ENCODE measurements around the gene AATK. TPM values are rescaled to one million over a fixed set of nuclear protein-coding genes. Genes with fewer than 3 reads are reported as not detected.

Gene AATK
- total RNA-seq, 2 donors from 2014 or later = 3.3 to 4.3 TPM

DNA sequence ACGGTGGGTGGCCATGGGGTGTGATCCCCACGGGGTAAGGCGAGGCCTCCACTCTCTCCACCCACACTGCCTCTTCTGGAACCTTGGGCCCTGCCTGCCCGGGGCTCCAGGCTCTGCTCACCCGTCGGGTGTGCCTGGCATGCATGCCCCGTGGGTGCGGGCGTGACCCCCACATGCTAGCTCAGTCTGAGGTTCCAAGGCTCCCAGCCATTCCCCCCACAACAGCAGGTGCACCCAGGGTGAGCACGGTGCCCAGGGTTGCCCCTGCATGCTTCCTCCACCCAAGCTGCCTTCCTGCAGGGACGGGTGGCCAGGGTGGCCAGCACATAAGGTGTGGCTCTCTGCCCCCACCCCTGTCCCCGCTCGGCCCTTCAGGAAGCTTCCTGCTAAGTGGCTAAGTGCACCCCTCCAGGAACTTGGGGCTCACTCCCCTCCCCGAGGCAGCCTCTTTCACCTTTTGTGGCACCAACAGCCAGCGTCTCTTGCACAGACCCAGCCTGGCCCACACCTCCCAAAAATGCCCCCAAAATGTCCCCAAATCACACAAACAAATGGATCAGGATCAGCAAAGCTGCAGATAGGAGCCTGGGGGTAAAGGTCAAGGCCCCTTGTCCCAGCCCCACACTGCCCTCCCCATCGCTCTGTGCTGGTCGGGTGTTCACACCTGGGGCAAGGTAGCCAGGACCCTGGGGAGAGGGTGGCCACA, 22.2 kb downstream of the AATK start:
- no peaks in the 10 kb centered on the region for H3K27me3 ChIP-seq (ENCODE audit: control insufficient read depth, insufficient read depth, low read length, poor library complexity, severe bottlenecking)

GRCh38 chr17:81143200-81143527, 22.9 kb downstream of the AATK start:
- H3K36me3 ChIP-seq (ENCODE audit: control insufficient read depth, insufficient read depth, low read length) = no peaks in the 10 kb centered on the region
- Mint-ChIP-seq H3K4me1 (no peaks in the 10 kb centered on the region), H3K27ac (no peak overlapping the region), H3K9me3 (peaks cover 6% of the 10 kb centered on the region), H3K27me3 (ENCODE audit: insufficient read depth) (no peaks in the 10 kb centered on the region), H3K36me3 (ENCODE audit: low read depth) (no peaks in the 10 kb centered on the region), H3K4me3 (no peak overlapping the region)
- no peak overlapping the region for H3K27ac ChIP-seq (ENCODE audit: low read depth, low read length)
- H3K9ac ChIP-seq (ENCODE audit: extremely low read depth, low read length, poor library complexity, severe bottlenecking) = no peak overlapping the region
- H3K27me3 ChIP-seq (ENCODE audit: control insufficient read depth, insufficient read depth, low read length, poor library complexity, severe bottlenecking) = no peaks in the 10 kb centered on the region
- no peak overlapping the region for H3K4me3 ChIP-seq (ENCODE audit: low read length)
- no peaks in the 10 kb centered on the region for H3K4me1 ChIP-seq (ENCODE audit: control insufficient read depth, insufficient read depth, low read length)
- DNase-seq = no peak
- H3K9me3 ChIP-seq (ENCODE audit: control insufficient read depth, low read length) = no peaks in the 10 kb centered on the region
- 89 to 95% methylated on average over 3 to 8 of the region's 11 CpGs for WGBS, 2 experiments (ENCODE audit: insufficient coverage in 1 of 2, insufficient read length in 1 of 2)
- no peak for TF ChIP-seq CTCF (conservative IDR thresholded peaks at IDR 0.05)

More for the DNA sequence above, 22.2 kb downstream of the AATK start:
- 86 to 92% methylated on average over 4 to 17 of the region's 17 CpGs for WGBS, 2 experiments (ENCODE audit: insufficient coverage in 1 of 2, insufficient read length in 1 of 2)
- Mint-ChIP-seq H3K9me3 (peaks cover 1% of the 10 kb centered on the region), H3K27me3 (ENCODE audit: insufficient read depth) (no peaks in the 10 kb centered on the region), H3K4me1 (no peaks in the 10 kb centered on the region), H3K27ac (no peak overlapping the region), H3K36me3 (ENCODE audit: low read depth) (no peaks in the 10 kb centered on the region), H3K4me3 (no peak overlapping the region)
- no peaks in the 10 kb centered on the region for H3K9me3 ChIP-seq (ENCODE audit: control insufficient read depth, low read length)
- H3K4me1 ChIP-seq (ENCODE audit: control insufficient read depth, insufficient read depth, low read length) = no peaks in the 10 kb centered on the region
- H3K9ac ChIP-seq (ENCODE audit: extremely low read depth, low read length, poor library complexity, severe bottlenecking) = no peak overlapping the region
- H3K36me3 ChIP-seq (ENCODE audit: control insufficient read depth, insufficient read depth, low read length) = no peaks in the 10 kb centered on the region
- no peak overlapping the region for H3K27ac ChIP-seq (ENCODE audit: low read depth, low read length)
- no peak overlapping the region for H3K4me3 ChIP-seq (ENCODE audit: low read length)
- DNase-seq = no peak
- TF ChIP-seq CTCF (conservative IDR thresholded peaks at IDR 0.05) = no peak

DNA sequence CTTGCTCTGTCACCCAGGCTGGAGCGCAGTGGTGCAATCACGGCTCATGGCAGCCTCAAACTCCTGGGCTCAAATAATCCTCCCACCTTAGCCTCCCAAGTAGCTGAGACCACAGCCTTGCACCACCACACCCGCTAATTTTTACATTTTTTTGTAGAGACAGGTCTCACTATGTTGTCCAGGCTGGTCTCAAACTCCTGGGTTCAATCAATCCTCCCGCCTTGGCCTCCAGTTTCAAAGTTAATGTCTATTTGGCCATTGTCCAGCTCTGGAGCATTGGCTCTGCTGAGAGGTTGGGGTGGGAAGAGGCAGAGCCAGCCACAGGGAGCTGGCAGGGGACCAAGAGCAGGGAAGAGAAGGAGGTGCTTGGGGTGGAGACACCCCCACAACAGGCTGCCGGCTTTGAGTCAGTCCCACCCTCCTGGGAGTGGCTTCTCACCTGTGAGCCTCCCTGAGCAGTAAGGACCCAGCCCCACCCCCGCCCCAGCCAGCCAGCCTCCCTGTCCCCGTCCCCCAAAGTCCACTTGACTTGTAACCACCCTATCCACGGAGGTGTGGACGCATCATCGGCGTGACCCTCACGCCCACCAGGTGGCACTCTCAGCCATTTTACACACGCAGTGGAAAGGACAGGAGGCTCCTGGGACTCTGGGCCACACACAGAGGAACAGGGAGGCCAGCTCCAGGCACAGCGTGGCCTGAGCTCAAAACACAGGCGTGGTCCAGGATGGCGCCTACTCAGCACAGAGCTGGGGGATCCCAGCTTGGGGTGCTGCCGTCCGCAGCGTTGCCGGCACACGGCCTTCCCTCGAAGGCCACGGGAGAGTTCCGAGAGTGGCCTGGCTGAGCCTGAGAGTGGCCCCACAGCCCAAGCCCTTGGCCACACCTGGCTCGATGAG, 23.5 kb downstream of the AATK start:
- WGBS, 2 experiments (ENCODE audit: insufficient coverage in 1 of 2, insufficient read length in 1 of 2) = 55 to 74% methylated on average over 10 to 25 of the region's 25 CpGs
- no peaks in the 10 kb centered on the region for H3K27me3 Mint-ChIP-seq (ENCODE audit: insufficient read depth)

More for the DNA sequence above, 23.5 kb downstream of the AATK start:
- Mint-ChIP-seq H3K27ac (no peak overlapping the region), H3K36me3 (ENCODE audit: low read depth) (no peaks in the 10 kb centered on the region), H3K4me3 (no peak overlapping the region), H3K4me1 (no peaks in the 10 kb centered on the region), H3K9me3 (peaks cover 8% of the 10 kb centered on the region)
- DNase-seq = peak; percentile 95
- H3K9me3 ChIP-seq (ENCODE audit: control insufficient read depth, low read length) = no peaks in the 10 kb centered on the region
- H3K4me1 ChIP-seq (ENCODE audit: control insufficient read depth, insufficient read depth, low read length) = no peaks in the 10 kb centered on the region
- H3K36me3 ChIP-seq (ENCODE audit: control insufficient read depth, insufficient read depth, low read length) = no peaks in the 10 kb centered on the region
- no peak overlapping the region for H3K4me3 ChIP-seq (ENCODE audit: low read length)
- H3K27me3 ChIP-seq (ENCODE audit: control insufficient read depth, insufficient read depth, low read length, poor library complexity, severe bottlenecking) = no peaks in the 10 kb centered on the region
- TF ChIP-seq CTCF (conservative IDR thresholded peaks at IDR 0.05) = peak; percentile 79
- no peak overlapping the region for H3K27ac ChIP-seq (ENCODE audit: low read depth, low read length)
- no peak overlapping the region for H3K9ac ChIP-seq (ENCODE audit: extremely low read depth, low read length, poor library complexity, severe bottlenecking)
